Measurements from ENCODE around the gene EEPD1.
"Not testable (repeated sequence)": the region's sequence is repeated elsewhere in the genome, so short reads cannot be mapped to it uniquely, and the experiment has no call there.

DNA sequence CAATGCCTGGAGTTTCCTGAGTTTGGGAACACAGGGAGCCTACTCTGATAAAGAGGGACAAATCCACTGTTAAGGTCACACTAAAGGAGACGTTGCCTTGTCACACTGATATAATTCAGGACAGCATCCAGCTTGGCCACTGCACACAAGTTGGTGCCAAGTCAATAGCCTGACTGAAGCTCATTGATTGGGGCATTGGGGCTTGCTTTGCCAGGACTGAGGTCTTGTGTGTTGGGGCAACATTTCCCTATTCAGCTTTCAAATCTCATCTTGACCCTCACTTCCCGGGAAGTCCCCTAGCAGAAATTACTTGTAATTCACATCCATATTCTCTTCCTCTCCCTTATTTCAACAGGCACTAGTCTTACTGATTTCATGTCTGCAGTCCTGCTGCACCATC lies 3.8 kb upstream of the EEPD1 start:
- not testable (repeated sequence) for TF ChIP-seq CTCF, POLR2A (IDR thresholded peaks at IDR 0.05)
